ENCODE measurements around the gene OR11A1. TPM values are rescaled to one million over a fixed set of nuclear protein-coding genes. Genes with fewer than 3 reads are reported as not detected.

Gene OR11A1
- total RNA-seq, 1 experiment from 2014 or later, result not detected

GRCh38 chr6:29451471-29452193, 5.2 kb downstream of the OR11A1 start:
- Mint-ChIP-seq H3K4me3 (no peak overlapping the region), H3K27ac (no peak overlapping the region)
- no peak overlapping the region for H3K14ac ChIP-seq (ENCODE audit: insufficient read depth, low read length)

More at GRCh38 chr6:29451471-29452193, 5.2 kb downstream of the OR11A1 start:
- Histone ChIP-seq H3K9ac (ENCODE audit: extremely low read depth, insufficient read length, low read length) (no peak overlapping the region), H2BK5ac (ENCODE audit: insufficient read length, low read length) (no peak overlapping the region), H3K4me1 (ENCODE audit: insufficient read depth, low read length) (peaks cover 3% of the 10 kb centered on the region; the same call in 1 of the 2 replicates), H3K56ac (ENCODE audit: insufficient read length, low read depth, low read length) (no peak overlapping the region), H4K5ac (ENCODE audit: insufficient read length, low read depth, low read length) (no peak overlapping the region), H3K18ac (ENCODE audit: insufficient read length, low read depth, low read length) (no peak overlapping the region), H4K91ac (ENCODE audit: insufficient read length, low read depth, low read length) (no peak overlapping the region), H2BK120ac (ENCODE audit: low read depth, low read length, poor library complexity, severe bottlenecking) (no peak overlapping the region), H2AFZ (ENCODE audit: low read length) (no peak overlapping the region), H3K23me2 (ENCODE audit: insufficient read length, low read depth, low read length, poor library complexity, severe bottlenecking) (no peaks in the 10 kb centered on the region), H4K20me1 (ENCODE audit: control insufficient read depth, insufficient read depth, insufficient read length) (no peaks in the 10 kb centered on the region), H3K4me2 (ENCODE audit: insufficient read depth, insufficient read length, low read length) (no peak overlapping the region), H3K79me1 (ENCODE audit: insufficient read depth, low read depth, low read length, poor library complexity, severe bottlenecking) (no peaks in the 10 kb centered on the region), H2BK20ac (ENCODE audit: low read depth, low read length, poor library complexity, severe bottlenecking) (no peak overlapping the region), H4K8ac (replicated peaks; ENCODE audit: insufficient read length, low read depth, low read length) (no peak overlapping the region), H2AK5ac (ENCODE audit: insufficient read length, low read length) (no peak overlapping the region), H3K79me2 (ENCODE audit: insufficient read depth, low read length) (no peaks in the 10 kb centered on the region), H3K23ac (ENCODE audit: insufficient read length, low read depth, low read length) (no peak overlapping the region), H3K27ac (ENCODE audit: insufficient read length, low read depth, low read length) (no peak overlapping the region), H2BK15ac (ENCODE audit: low read depth, low read length) (no peak overlapping the region), H3K27me3 (ENCODE audit: insufficient read depth, low read length) (no peaks in the 10 kb centered on the region), H3T11ph (ENCODE audit: low read length) (no peak overlapping the region), H2BK12ac (ENCODE audit: insufficient read length, low read depth, low read length) (no peak overlapping the region), H3K4ac (ENCODE audit: low read depth, low read length) (no peak overlapping the region), H3K9me3 (ENCODE audit: control insufficient read depth, low read depth, low read length) (no peaks in the 10 kb centered on the region)
- no peak for DNase-seq
- Mint-ChIP-seq H3K9me3 (peaks cover 4 to 6% of the 10 kb centered on the region in 2 experiments; a peak in 3 of 5 replicates), H3K27me3 (ENCODE audit: low read depth) (no peaks in the 10 kb centered on the region), H3K36me3 (ENCODE audit: insufficient read depth in 1 of 3, low read depth in 3 of 3) (peaks cover 0 to 11% (median 0%) of the 10 kb centered on the region in 3 experiments; a peak in 2 of 7 replicates), H3K4me1 (peaks cover 11 to 16% of the 10 kb centered on the region in 2 experiments)
- TF ChIP-seq CTCF (conservative IDR thresholded peaks at IDR 0.05), result no peak
- no CpG with 5 or more reads among the region's 3 CpGs for WGBS (ENCODE audit: extremely low coverage, insufficient read length, low lambda C conversion rate)
